Fibroblast of lung (primary cell): Measurements from ENCODE around the gene GRK4. TPM values are rescaled to one million over a fixed set of nuclear protein-coding genes. Genes with fewer than 3 reads are reported as not detected.

Source experiments
- DNase-seq, 2 donors: peaks; one replicate each; pipeline versions ENCODE4 v3.0.0 to v3.0.0-alpha.2; 2010; ENCODE audit warnings: low read depth in 2 of 2
- H2AFZ ChIP-seq: 2 replicates; pipeline ENCODE4 v1.5.1; 2012; ENCODE audit warnings: low read length, control low read depth, inconsistent platforms
- H3K27ac ChIP-seq: 2 replicates; pipeline ENCODE4 v1.5.1; 2011; ENCODE audit warnings: low read length, control low read depth; ENCODE audit not compliant: insufficient read depth
- H3K27me3 ChIP-seq: 2 replicates; pipeline ENCODE4 v1.5.1; 2011; ENCODE audit warnings: mild to moderate bottlenecking, low read length; ENCODE audit not compliant: control insufficient read depth, insufficient read depth
- H3K36me3 ChIP-seq: 2 replicates; pipeline ENCODE4 v1.5.1; 2011; ENCODE audit warnings: low read length; ENCODE audit not compliant: control insufficient read depth, insufficient read depth
- H3K4me1 ChIP-seq: 2 replicates; pipeline ENCODE4 v1.5.1; 2011; ENCODE audit warnings: low read length; ENCODE audit not compliant: control insufficient read depth, insufficient read depth; ENCODE audit errors: extremely low read depth
- H3K4me2 ChIP-seq: 2 replicates; pipeline ENCODE4 v1.5.1; 2011; ENCODE audit warnings: low read length, control low read depth; ENCODE audit not compliant: insufficient read depth; ENCODE audit errors: extremely low read depth
- H3K4me3 ChIP-seq, 4 experiments: fragments of 200-600 bp in 1 of 4; sonication (generic) in 1 of 4; replicated peaks in 1 of 4; 2 replicates each; pipeline ENCODE4 v1.5.1; 2011 to 2016; ENCODE audit warnings: low read length in 4 of 4, low read depth in 3 of 4, mild to moderate bottlenecking in 3 of 4, control low read depth in 2 of 4, inconsistent platforms in 1 of 4, mixed read lengths in 1 of 4; ENCODE audit not compliant: insufficient read depth in 1 of 4; ENCODE audit errors: control extremely low read depth in 1 of 4
- H3K79me2 ChIP-seq: 2 replicates; pipeline ENCODE4 v1.5.1; 2012; ENCODE audit warnings: mild to moderate bottlenecking, low read length, inconsistent platforms; ENCODE audit not compliant: control insufficient read depth, insufficient read depth
- H3K9ac ChIP-seq: 2 replicates; pipeline ENCODE4 v1.5.1; 2011; ENCODE audit warnings: mild to moderate bottlenecking, low read length, control low read depth; ENCODE audit not compliant: insufficient read depth
- H3K9me3 ChIP-seq: 2 replicates; pipeline ENCODE4 v1.5.1; 2012; ENCODE audit warnings: low read depth, low read length; ENCODE audit not compliant: control insufficient read depth, insufficient read depth
- H4K20me1 ChIP-seq: 2 replicates; pipeline ENCODE4 v1.5.1; 2011; ENCODE audit warnings: low read length; ENCODE audit not compliant: control insufficient read depth, insufficient read depth; ENCODE audit errors: extremely low read depth
- CTCF ChIP-seq, 2 donors: IDR thresholded peaks in 1 of 2; conservative IDR thresholded peaks in 1 of 2; 1 replicate in 1 of 2; 2 replicates in 1 of 2; pipeline ENCODE4 v1.5.1; 2011 to 2012; ENCODE audit warnings: low read length in 2 of 2, control low read depth in 1 of 2, inconsistent platforms in 1 of 2, low read depth in 1 of 2, mild to moderate bottlenecking in 1 of 2
- EZH2 ChIP-seq: IDR thresholded peaks from 2 replicates; pipeline ENCODE4 v1.5.1; 2012; ENCODE audit warnings: low read length, control low read depth, mild to moderate bottlenecking; ENCODE audit errors: missing control alignments
- polyA plus RNA-seq, 2 donors: library from polyadenylated mRNA; depleted of rRNA in 1 of 2; stranded (reverse) in 1 of 2; unstranded in 1 of 2; fragments of >200 nt; gene quantifications; 2 replicates each; pipeline ENCODE4 v1.2.1, GENCODE V29; 2011 to 2012; ENCODE audit warnings: missing spikeins in 1 of 2
- total RNA-seq: library from RNA; depleted of rRNA; stranded (reverse); fragments of >200 nt; gene quantifications from 2 replicates; pipeline ENCODE4 v1.2.1, GENCODE V29; 2014

The GRK4 gene
- total and polyA plus RNA-seq, 2 donors (not counting 1 experiment from before 2014, with no cell fraction given), result 4.4 to 5.9 TPM

- no peak for TF ChIP-seq CTCF (conservative IDR thresholded peaks at IDR 0.05 in 1 of 2, IDR thresholded peaks at IDR 0.05 in 1 of 2; ENCODE audit: low read depth in 1 of 2, low read length in 2 of 2)
- Histone ChIP-seq H2AFZ (no peak overlapping the region), H4K20me1 (no peaks in the 10 kb centered on the region), H3K36me3 (peaks cover 27% of the 10 kb centered on the region), H3K9me3 (no peaks in the 10 kb centered on the region), H3K9ac (no peak overlapping the region), H3K27ac (no peak overlapping the region), H3K4me3 (no peak overlapping the region), H3K4me1 (peaks cover 3% of the 10 kb centered on the region), H3K27me3 (no peaks in the 10 kb centered on the region), H3K4me2 (no peak overlapping the region), H3K79me2 (peaks cover 3% of the 10 kb centered on the region)
- DNase-seq, result no peak
Measured at GRCh38 chr4:2925496-2925895, 37.9 kb upstream of the GRK4 start.

GRCh38 chr4:2925931-2926860 lies 37.2 kb upstream of the GRK4 start:
- Histone ChIP-seq H3K27ac (no peak overlapping the region), H3K9ac (no peak overlapping the region), H3K79me2 (peaks cover 3% of the 10 kb centered on the region), H3K36me3 (peaks cover 33% of the 10 kb centered on the region), H3K27me3 (no peaks in the 10 kb centered on the region), H3K4me3 (no peak overlapping the region), H3K9me3 (no peaks in the 10 kb centered on the region), H3K4me2 (no peak overlapping the region), H3K4me1 (peaks cover 3% of the 10 kb centered on the region), H4K20me1 (no peaks in the 10 kb centered on the region), H2AFZ (no peak overlapping the region)
- no peak for DNase-seq
- no peak for TF ChIP-seq CTCF (conservative IDR thresholded peaks at IDR 0.05 in 1 of 2, IDR thresholded peaks at IDR 0.05 in 1 of 2; ENCODE audit: low read depth in 1 of 2, low read length in 2 of 2)
- no peak for TF ChIP-seq EZH2

- no peak overlapping the region for H3K4me3 ChIP-seq
- no peak for TF ChIP-seq EZH2
- no peak for TF ChIP-seq CTCF (conservative IDR thresholded peaks at IDR 0.05 in 1 of 2, IDR thresholded peaks at IDR 0.05 in 1 of 2; ENCODE audit: low read depth in 1 of 2, low read length in 2 of 2)
- DNase-seq, result no peak
Measured at GRCh38 chr4:2927016-2927695, 36.2 kb upstream of the GRK4 start.

More at GRCh38 chr4:2927016-2927695, 36.2 kb upstream of the GRK4 start:
- Histone ChIP-seq H3K27ac (no peak overlapping the region), H3K36me3 (peaks cover 40% of the 10 kb centered on the region), H3K27me3 (no peaks in the 10 kb centered on the region), H3K79me2 (peaks cover 3% of the 10 kb centered on the region), H3K9ac (no peak overlapping the region), H2AFZ (no peak overlapping the region), H3K9me3 (no peaks in the 10 kb centered on the region), H3K4me2 (no peak overlapping the region), H3K4me1 (peaks cover 3% of the 10 kb centered on the region), H4K20me1 (no peaks in the 10 kb centered on the region)
